Cardiac fibroblast (primary cell): ENCODE results near the gene PTPRN2.

Experiments
- DNase-seq, 2 donors: peaks; one replicate each; pipeline versions ENCODE4 v3.0.0 to v3.0.0-alpha.2; 2010; ENCODE audit warnings: low read depth in 2 of 2
- H3K4me3 ChIP-seq, 2 donors: replicated peaks in 1 of 2; 1 replicate in 1 of 2; 2 replicates in 1 of 2; pipeline ENCODE4 v1.5.1; 2011; ENCODE audit warnings: low read depth in 2 of 2, low read length in 2 of 2, mild to moderate bottlenecking in 2 of 2, moderate library complexity in 1 of 2
- CTCF ChIP-seq: IDR thresholded peaks from one replicate; pipeline ENCODE4 v1.5.1; 2011; ENCODE audit warnings: low read depth, mild to moderate bottlenecking, low read length, inconsistent platforms

The PTPRN2 gene

GRCh38 chr7:158056761-158057160 is 530.9 kb downstream of the PTPRN2 start:
- no peak overlapping the region for H3K4me3 ChIP-seq
- DNase-seq, result no peak
- no peak for TF ChIP-seq CTCF

DNA sequence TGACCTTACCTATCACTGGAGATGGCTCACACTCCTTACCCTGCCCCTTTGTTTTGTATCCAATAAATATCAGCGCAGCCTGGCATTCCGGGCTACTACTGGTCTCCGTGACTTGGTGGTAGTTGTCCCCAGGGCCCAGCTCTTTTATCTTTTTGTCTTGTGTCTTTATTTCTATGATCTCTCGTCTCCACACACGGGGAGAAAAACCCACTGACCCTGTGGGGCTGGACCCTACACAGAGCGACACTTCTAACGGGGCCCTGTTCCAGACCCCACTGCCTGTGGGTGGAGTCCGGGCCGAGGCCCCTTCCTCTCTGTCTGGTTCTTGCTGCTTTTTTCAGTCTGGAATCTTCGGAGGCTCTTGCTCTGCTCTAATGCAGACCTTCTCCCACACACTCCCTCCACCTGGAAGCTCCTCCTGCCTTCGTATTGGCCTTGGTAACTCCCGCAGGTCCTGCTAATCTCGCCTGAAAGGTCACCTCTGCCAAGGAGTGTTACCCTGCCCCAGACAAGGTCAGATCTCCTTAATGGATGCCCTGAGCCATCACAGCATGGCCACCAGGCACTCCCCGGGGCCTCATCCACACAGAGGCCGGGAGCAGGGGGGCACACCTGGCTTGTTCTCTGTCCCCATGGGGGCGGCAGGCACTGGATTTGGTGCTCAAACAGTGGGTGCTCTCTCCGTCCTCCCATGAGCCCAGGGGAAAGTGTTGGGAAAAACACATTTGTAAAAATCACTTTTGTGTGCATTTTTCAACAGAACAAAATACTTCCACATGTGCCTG is 531.7 kb downstream of the PTPRN2 start:
- no peak overlapping the region for H3K4me3 ChIP-seq
- no peak for TF ChIP-seq CTCF
- no peak for DNase-seq

DNA sequence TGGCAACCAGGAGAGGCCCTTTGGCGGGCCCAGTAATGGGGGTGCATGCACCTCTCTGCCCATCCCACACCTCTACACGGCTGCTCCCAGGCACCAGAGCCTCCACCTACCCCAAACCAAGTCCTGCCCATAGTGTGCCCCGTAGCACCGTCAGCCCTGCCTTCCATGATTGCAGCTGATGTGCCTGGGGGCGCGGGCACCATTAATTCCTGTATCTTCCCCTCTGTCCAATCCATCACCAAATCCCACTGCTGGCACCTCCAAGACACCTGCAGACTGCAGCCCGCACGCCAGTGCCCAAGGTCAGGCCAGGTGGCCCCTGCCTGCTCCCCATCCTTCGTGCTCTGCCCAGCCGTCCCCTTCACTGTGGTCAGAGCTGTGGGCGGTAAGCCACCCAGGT is 533.0 kb downstream of the PTPRN2 start:
- DNase-seq, result no peak
- no peak for TF ChIP-seq CTCF
- no peak overlapping the region for H3K4me3 ChIP-seq

DNA sequence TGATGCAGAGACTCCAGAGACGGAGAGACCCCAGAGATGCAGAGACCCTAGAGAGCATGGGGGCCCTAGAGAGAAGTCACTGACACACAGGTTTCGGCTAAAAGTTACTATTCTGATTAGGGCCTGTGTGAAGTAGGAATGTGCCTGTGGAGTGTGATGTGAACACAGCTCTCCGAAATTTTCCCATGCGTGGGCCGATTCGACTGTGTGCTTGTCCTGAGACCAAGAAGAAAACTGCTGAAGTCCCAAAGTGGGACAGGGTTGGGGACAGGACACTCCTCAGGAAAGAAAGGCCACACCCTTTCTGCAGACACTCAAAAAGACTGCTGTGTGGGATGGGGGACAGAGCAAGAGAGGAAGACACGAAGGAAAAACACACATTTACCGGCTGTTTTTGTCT is 533.5 kb downstream of the PTPRN2 start:
- no peak overlapping the region for H3K4me3 ChIP-seq
- no peak for DNase-seq
- TF ChIP-seq CTCF, result no peak

GRCh38 chr7:158053183-158053915 is 534.3 kb downstream of the PTPRN2 start:
- DNase-seq, result no peak
- H3K4me3 ChIP-seq, result no peak overlapping the region
- TF ChIP-seq CTCF, result no peak

DNA sequence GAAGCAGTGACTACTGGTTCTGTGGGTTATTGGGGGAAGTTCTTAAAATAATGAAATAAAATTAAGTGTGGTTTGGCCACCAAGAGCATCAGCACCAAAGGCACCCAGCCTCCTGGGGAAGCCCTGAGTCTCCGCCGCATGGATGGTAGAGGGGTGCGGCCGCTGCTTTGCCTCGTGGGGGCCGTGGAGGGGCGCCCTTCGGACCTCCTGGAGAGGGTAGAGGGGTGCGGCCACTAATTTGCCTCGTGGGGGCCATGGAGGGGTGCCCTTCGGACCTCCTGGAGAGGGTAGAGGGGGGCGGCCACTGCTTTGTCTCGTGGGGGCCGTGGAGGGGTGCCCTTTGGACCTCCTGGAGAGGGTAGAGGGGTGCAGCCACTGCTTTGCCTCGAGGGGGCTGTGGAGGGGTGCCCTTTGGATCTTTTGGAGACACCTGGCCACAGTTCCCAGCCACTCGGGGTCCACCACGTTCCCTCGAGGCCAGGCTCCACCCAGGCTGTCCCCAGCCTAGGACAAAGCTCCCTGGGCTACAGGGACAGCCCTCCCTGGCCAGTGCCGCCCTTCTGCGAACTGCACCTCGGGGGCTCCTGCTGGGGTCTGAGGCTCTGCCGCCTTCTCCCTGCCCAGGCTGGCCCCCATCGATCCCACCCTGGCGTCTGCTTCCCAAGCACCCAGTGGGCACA is 535.1 kb downstream of the PTPRN2 start:
- TF ChIP-seq CTCF, result no peak
- H3K4me3 ChIP-seq, result no peak overlapping the region
- DNase-seq, result no peak
